22Rv1 (cell line): ENCODE data around the gene HTR2A.

ENCODE experiments used
- H3K27ac ChIP-seq: fragments of 450-650 bp; 2 replicates; pipeline ENCODE4 v1.5.1; 2017
- ZFX ChIP-seq: fragments of 450-650 bp; IDR thresholded peaks from 2 replicates; pipeline ENCODE4 v1.6.1; 2017; ENCODE audit warnings: antibody characterized with exemption, borderline replicate concordance
- TF ChIP-seq, protein P1 (sequence below): fragments of 450-650 bp; IDR thresholded peaks from 2 replicates; pipeline ENCODE4 v1.5.1; 2017; ENCODE audit warnings: mild to moderate bottlenecking

The HTR2A gene

DNA sequence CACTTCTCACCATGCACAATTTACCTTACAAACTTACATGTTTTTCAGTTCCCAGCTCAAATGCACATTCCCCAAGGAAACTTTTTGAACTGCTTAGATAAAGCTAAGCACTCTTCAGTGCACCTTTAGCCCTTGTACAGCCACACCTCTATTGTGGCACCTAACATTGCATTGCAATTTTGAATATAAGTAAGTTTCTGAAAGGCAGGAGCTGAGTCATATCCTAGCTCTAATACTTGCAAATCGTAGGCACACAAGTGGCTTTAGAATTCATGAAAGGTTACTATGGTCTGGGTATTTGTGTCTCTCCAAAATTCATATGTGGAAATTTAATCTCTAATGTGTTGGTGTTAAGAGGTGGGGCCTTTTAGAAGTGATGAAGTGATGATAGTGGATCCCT is 95.0 kb downstream of the HTR2A start:
- TF ChIP-seq, protein P1, sequence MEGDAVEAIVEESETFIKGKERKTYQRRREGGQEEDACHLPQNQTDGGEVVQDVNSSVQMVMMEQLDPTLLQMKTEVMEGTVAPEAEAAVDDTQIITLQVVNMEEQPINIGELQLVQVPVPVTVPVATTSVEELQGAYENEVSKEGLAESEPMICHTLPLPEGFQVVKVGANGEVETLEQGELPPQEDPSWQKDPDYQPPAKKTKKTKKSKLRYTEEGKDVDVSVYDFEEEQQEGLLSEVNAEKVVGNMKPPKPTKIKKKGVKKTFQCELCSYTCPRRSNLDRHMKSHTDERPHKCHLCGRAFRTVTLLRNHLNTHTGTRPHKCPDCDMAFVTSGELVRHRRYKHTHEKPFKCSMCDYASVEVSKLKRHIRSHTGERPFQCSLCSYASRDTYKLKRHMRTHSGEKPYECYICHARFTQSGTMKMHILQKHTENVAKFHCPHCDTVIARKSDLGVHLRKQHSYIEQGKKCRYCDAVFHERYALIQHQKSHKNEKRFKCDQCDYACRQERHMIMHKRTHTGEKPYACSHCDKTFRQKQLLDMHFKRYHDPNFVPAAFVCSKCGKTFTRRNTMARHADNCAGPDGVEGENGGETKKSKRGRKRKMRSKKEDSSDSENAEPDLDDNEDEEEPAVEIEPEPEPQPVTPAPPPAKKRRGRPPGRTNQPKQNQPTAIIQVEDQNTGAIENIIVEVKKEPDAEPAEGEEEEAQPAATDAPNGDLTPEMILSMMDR: no peak
- no peak for TF ChIP-seq ZFX
- H3K27ac ChIP-seq: no peak overlapping the region

DNA sequence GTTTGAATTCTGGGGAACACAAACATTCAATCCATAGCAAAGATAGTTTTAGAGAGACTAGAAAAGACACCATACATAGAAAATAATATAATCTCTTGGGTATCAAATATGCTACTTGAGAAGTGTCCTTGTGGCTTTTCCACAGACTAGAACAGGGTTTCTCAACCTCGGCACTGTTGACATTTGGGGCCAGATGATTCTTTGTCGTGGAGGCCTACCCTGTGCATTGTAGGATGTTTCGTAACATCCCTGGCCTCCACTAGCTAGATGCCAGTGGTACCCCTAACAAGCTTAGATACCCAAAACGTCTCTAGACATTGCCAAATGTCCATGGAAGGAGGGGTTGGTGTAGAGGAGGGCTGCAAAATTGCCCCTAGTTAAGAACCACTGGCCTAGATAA is 97.7 kb downstream of the HTR2A start:
- TF ChIP-seq, protein P1: no peak
- TF ChIP-seq ZFX: no peak

DNA sequence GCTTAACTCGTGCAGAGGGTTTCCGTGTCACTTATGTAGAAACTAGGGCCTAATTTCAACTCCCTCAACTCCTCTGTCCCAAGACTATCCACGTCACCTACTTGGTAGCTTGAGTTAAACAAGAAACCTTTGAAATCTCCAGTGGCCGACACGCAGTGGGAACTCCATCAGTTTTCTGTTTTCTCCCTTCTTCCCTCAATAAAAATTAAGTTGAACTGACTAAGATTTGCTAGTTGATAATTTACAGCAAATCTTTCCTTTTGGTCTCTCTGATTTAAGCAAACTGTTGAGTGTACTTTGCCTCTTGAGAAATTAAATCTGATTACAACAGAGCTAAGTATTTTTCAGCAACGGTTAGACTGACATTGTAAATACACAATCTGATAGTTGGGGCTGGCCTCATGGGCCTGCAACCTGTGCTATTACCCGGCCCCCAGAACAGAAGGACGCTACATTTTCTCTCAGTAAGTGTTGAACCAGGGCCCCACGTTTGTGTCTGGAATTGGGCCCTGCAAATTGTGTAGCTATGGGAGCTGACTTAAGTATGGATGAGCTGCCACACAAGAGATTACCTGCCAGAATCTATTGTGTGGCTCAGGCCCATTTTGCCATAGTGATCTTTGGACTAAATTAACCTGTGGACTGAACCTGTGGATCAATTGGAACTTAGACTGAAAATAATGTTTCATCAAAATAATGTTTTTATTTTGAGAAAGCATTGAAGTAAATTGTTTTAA is 99.2 kb downstream of the HTR2A start:
- TF ChIP-seq, protein P1: no peak
- TF ChIP-seq ZFX: no peak
- peak overlapping the region; percentile 86 for H3K27ac ChIP-seq

More for the DNA sequence above, 97.7 kb downstream of the HTR2A start:
- no peak overlapping the region for H3K27ac ChIP-seq

DNA sequence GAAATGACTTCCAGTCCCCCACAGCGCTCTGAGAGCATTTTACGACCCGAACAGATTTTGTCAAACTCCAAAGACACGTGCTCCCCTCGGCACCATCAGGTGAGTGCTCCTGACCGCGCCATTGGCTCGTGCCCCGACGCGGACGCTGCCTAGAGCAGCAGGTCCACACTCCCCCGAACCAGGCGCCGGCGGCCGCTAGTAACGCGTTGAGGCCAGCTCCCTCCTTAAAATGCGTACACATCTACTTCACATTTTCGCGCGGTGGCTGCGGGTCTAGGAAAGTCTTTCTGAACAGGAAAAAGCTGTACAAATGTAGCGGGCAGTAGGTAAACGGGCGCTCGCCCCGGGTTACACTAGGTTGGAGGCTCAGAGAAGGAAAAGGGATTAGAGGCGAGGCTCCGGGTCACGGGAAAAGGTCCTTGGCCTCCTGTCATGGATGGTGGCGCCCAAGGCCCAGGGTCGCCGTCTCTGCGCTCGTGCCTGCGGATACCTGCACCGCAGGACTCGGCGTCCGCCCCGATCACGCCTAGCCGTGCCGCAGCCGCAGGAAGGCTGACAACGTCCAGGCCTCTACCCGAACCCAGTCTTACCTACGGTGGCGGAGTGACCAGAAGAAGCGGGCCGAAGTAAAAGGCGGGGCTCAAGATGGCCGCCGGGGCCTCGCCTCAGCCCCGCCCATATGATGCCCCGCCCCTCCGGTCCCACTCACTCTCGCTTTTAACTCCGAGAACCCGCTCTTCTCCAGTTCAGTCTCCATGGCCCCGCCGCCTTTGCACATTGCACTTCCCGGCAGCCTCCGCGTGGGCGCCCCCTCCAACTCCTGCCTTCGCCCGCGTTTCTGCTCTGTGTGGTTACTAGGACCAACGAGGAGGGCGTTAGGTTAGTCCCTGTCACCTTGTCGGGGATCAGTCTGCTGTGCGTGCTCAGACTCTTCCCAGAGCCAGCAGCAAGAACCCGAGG is 100.1 kb downstream of the HTR2A start, which contains the start of gene ESD:
TSS of gene ESD (minus strand) at position 647 of the 960 bp plus-strand sequence. CDS start 5,748 bp downstream, outside the sequence.
- peak within 1 kb of the TSS; percentile 86 for H3K27ac ChIP-seq
- no peak for TF ChIP-seq ZFX
- TF ChIP-seq, protein P1: no peak

DNA sequence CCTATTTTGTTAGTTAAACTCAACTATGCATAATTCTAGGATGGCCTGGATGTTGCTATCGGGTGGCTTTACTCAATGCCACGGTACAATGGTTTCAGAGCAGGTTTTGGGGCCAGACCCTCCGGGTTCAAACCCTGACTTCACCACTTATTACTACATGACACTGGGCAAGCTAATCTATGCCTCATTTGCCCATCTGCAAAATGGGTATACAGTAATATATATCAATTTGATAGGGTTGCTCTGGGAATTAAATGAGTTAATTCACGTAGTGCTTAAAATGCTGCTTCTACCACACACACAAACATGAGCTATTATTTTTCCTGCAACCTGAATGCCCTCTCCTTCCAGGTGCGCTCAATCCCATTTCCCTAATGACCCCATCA is 100.7 kb downstream of the HTR2A start:
- peak overlapping the region; percentile 86 for H3K27ac ChIP-seq
- TF ChIP-seq, protein P1: no peak
- no peak for TF ChIP-seq ZFX

DNA sequence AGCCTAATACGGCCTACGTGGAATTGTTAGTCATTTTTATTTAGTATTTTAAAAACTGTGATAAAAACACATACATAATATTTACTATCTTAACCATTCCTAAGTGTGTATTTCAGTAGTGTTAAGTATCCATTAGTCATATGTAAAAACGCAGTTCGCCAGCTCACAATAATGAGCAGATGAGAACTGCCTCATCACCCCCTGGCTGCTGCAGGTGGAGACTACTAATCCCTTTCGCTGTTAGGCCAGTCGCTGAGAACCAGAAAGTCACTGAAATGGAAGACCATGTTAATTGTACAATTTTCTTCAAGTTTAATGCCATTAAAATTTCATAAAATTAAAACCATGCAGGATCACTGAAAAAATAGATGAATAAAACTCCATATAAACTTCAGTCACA is 101.5 kb downstream of the HTR2A start:
- no peak for TF ChIP-seq ZFX
- TF ChIP-seq, protein P1: no peak
- H3K27ac ChIP-seq: no peak overlapping the region

DNA sequence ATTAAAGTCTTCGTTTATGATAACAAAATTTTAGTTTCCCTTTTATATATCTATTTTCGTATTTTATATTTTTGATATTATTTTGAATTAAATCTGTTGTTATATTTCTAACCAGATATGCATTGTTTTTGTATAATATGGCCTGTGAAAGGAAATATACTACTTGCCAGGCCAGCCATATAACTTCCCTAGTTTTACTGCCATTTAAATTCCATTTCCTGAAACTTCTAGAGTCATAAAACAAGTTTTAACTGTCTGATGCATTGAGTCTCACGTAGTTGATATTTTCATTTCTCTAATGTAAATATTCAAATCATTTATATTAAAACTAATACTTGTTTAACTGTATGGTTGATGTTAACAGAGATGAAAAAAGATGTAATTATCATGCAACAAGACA is 113.3 kb downstream of the HTR2A start:
- no peak for TF ChIP-seq ZFX
- TF ChIP-seq, protein P1: no peak
- no peak overlapping the region for H3K27ac ChIP-seq
